ENCODE measurements around the gene PRKCH. TPM values are rescaled to one million over a fixed set of nuclear protein-coding genes. Genes with fewer than 3 reads are reported as not detected.

Gene PRKCH
- total and polyA plus RNA-seq, 2 of the 13 experiments (the other 11 are each of a cell fraction or from before 2014, with no cell fraction given), result 0.48 to 1.3 TPM

- TF ChIP-seq ZFP1 (CRISPR knock-in tag; IDR thresholded peaks at IDR 0.05) (no peak), NCOA2 (CRISPR knock-in tag; IDR thresholded peaks at IDR 0.05) (no peak), MIER2 (CRISPR knock-in tag; IDR thresholded peaks at IDR 0.05) (no peak), ZNF205 (CRISPR knock-in tag; IDR thresholded peaks at IDR 0.05) (no peak), ZNF331 (CRISPR knock-in tag; IDR thresholded peaks at IDR 0.05) (0 out of 2 replicates have a peak, but pooled peaks have one; percentile 13), MTA3 (CRISPR knock-in tag; IDR thresholded peaks at IDR 0.05) (no peak), ZNF576 (CRISPR knock-in tag; IDR thresholded peaks at IDR 0.05) (no peak), ZNF784 (CRISPR knock-in tag; IDR thresholded peaks at IDR 0.05; ENCODE audit: borderline replicate concordance) (no peak), RXRA (CRISPR knock-in tag; IDR thresholded peaks at IDR 0.05) (no peak), TFDP2 (CRISPR knock-in tag; IDR thresholded peaks at IDR 0.05) (no peak), MTF2 (CRISPR knock-in tag; IDR thresholded peaks at IDR 0.05; ENCODE audit: borderline replicate concordance) (no peak), ZBTB1 (CRISPR knock-in tag; IDR thresholded peaks at IDR 0.05; ENCODE audit: borderline replicate concordance) (no peak), THAP9 (CRISPR knock-in tag; IDR thresholded peaks at IDR 0.05; ENCODE audit: borderline replicate concordance) (no peak), STAG1 (CRISPR knock-in tag; IDR thresholded peaks at IDR 0.05) (no peak), ZNF251 (CRISPR knock-in tag; IDR thresholded peaks at IDR 0.05) (no peak), ZSCAN9 (CRISPR knock-in tag; IDR thresholded peaks at IDR 0.05; ENCODE audit: borderline replicate concordance) (0 out of 2 replicates have a peak, but pooled peaks have one; percentile 56), AKNA (CRISPR knock-in tag; IDR thresholded peaks at IDR 0.05; ENCODE audit: borderline replicate concordance) (no peak), ZNF883 (CRISPR knock-in tag; IDR thresholded peaks at IDR 0.05; ENCODE audit: not compliant biosample characterization) (no peak), TRIM24 (CRISPR knock-in tag; IDR thresholded peaks at IDR 0.05) (no peak), GLI4 (CRISPR knock-in tag; IDR thresholded peaks at IDR 0.05; ENCODE audit: borderline replicate concordance) (no peak), MYC (CRISPR knock-in tag; IDR thresholded peaks at IDR 0.05; ENCODE audit: borderline replicate concordance) (no peak)
These were observed 202.9 kb downstream of the PRKCH start (continued) for GRCh38 chr14:61524211-61524806.
